ENCODE measurements around the gene SYNPR. TPM values are rescaled to one million over a fixed set of nuclear protein-coding genes. Genes with fewer than 3 reads are reported as not detected.

The SYNPR gene
- total and polyA plus RNA-seq, 5 donors from 2014 or later: not detected

GRCh38 chr3:63338351-63338750, 60.2 kb downstream of the SYNPR start:
- peaks cover 0 to 2% (median 0%) of the 10 kb centered on the region in 7 donors for H3K9me3 Mint-ChIP-seq
- Histone ChIP-seq H3K27ac (ENCODE audit: insufficient read depth, low read length, poor library complexity, severe bottlenecking) (no peak overlapping the region), H3K4me1 (ENCODE audit: control insufficient read depth, insufficient read depth, low read length, poor library complexity, severe bottlenecking) (no peaks in the 10 kb centered on the region), H3K27me3 (ENCODE audit: control insufficient read depth, insufficient read depth, low read length) (peaks cover 2% of the 10 kb centered on the region), H3K9me3 (ENCODE audit: control insufficient read depth in 2 of 2, low read length in 2 of 2) (no peaks in the 10 kb centered on the region), H3K36me3 (ENCODE audit: control insufficient read depth, insufficient read depth, low read length) (no peaks in the 10 kb centered on the region), H3K4me3 (ENCODE audit: low read depth, low read length) (no peak overlapping the region)
- no peaks in the 10 kb centered on the region for H3K36me3 Mint-ChIP-seq
- no peaks in the 10 kb centered on the region for H3K4me1 Mint-ChIP-seq
- ATAC-seq (ENCODE audit: low read depth in 2 of 2) (no peak), DNase-seq (no peak)
- H3K27me3 Mint-ChIP-seq: peaks cover 5% of the 10 kb centered on the region
- H3K27ac Mint-ChIP-seq: no peak overlapping the region
- no peak overlapping the region for H3K4me3 Mint-ChIP-seq

GRCh38 chr3:63343674-63344073, 65.6 kb downstream of the SYNPR start:
- Mint-ChIP-seq H3K4me1 (no peaks in the 10 kb centered on the region), H3K27ac (no peak overlapping the region), H3K9me3 (peaks cover 0 to 2% (median 0%) of the 10 kb centered on the region in 7 donors), H3K27me3 (no peaks in the 10 kb centered on the region), H3K36me3 (no peaks in the 10 kb centered on the region), H3K4me3 (no peak overlapping the region)
- Histone ChIP-seq H3K27me3 (ENCODE audit: control insufficient read depth, insufficient read depth, low read length) (peaks cover 2% of the 10 kb centered on the region), H3K4me3 (ENCODE audit: low read depth, low read length) (no peak overlapping the region), H3K4me1 (ENCODE audit: control insufficient read depth, insufficient read depth, low read length, poor library complexity, severe bottlenecking) (no peaks in the 10 kb centered on the region), H3K36me3 (ENCODE audit: control insufficient read depth, insufficient read depth, low read length) (no peaks in the 10 kb centered on the region), H3K9me3 (ENCODE audit: control insufficient read depth in 2 of 2, low read length in 2 of 2) (no peaks in the 10 kb centered on the region), H3K27ac (ENCODE audit: insufficient read depth, low read length, poor library complexity, severe bottlenecking) (no peak overlapping the region)
- DNase-seq: no peak
- ATAC-seq (ENCODE audit: low read depth in 2 of 2): peak in 1 of 2 donors; percentile 43

- no peaks in the 10 kb centered on the region for H3K27me3 Mint-ChIP-seq
Measured at GRCh38 chr3:63344661-63345060, 66.6 kb downstream of the SYNPR start.

GRCh38 chr3:63349583-63350573, 71.8 kb downstream of the SYNPR start:
- Histone ChIP-seq H3K4me1 (ENCODE audit: control insufficient read depth, insufficient read depth, low read length, poor library complexity, severe bottlenecking) (no peaks in the 10 kb centered on the region), H3K9me3 (ENCODE audit: control insufficient read depth in 2 of 2, low read length in 2 of 2) (no peaks in the 10 kb centered on the region), H3K27ac (ENCODE audit: insufficient read depth, low read length, poor library complexity, severe bottlenecking) (no peak overlapping the region), H3K27me3 (ENCODE audit: control insufficient read depth, insufficient read depth, low read length) (no peaks in the 10 kb centered on the region), H3K36me3 (ENCODE audit: control insufficient read depth, insufficient read depth, low read length) (no peaks in the 10 kb centered on the region), H3K4me3 (ENCODE audit: low read depth, low read length) (no peak overlapping the region)
- Mint-ChIP-seq H3K36me3 (no peaks in the 10 kb centered on the region), H3K4me3 (no peak overlapping the region), H3K4me1 (no peaks in the 10 kb centered on the region), H3K27ac (no peak overlapping the region), H3K9me3 (no peaks in the 10 kb centered on the region), H3K27me3 (no peaks in the 10 kb centered on the region)
- DNase-seq: peak in 1 of 3 donors; percentile 52
- no peak for ATAC-seq (ENCODE audit: low read depth in 2 of 2)

More at GRCh38 chr3:63344661-63345060, 66.6 kb downstream of the SYNPR start:
- no peaks in the 10 kb centered on the region for H3K4me1 ChIP-seq (ENCODE audit: control insufficient read depth, insufficient read depth, low read length, poor library complexity, severe bottlenecking)
- Mint-ChIP-seq H3K27ac (no peak overlapping the region), H3K36me3 (no peaks in the 10 kb centered on the region), H3K4me3 (no peak overlapping the region), H3K4me1 (no peaks in the 10 kb centered on the region), H3K9me3 (peaks cover 0 to 2% (median 0%) of the 10 kb centered on the region in 7 donors)
- H3K9me3 ChIP-seq (ENCODE audit: control insufficient read depth in 2 of 2, low read length in 2 of 2): no peaks in the 10 kb centered on the region
- peaks cover 2% of the 10 kb centered on the region for H3K27me3 ChIP-seq (ENCODE audit: control insufficient read depth, insufficient read depth, low read length)
- H3K27ac ChIP-seq (ENCODE audit: insufficient read depth, low read length, poor library complexity, severe bottlenecking): no peak overlapping the region
- no peak for ATAC-seq (ENCODE audit: low read depth in 2 of 2)
- no peak overlapping the region for H3K4me3 ChIP-seq (ENCODE audit: low read depth, low read length)
- no peak for DNase-seq
- H3K36me3 ChIP-seq (ENCODE audit: control insufficient read depth, insufficient read depth, low read length): no peaks in the 10 kb centered on the region

GRCh38 chr3:63351159-63352007, 73.3 kb downstream of the SYNPR start:
- H3K36me3 Mint-ChIP-seq: peaks cover 3% of the 10 kb centered on the region
- peak overlapping the region in 1 of 3 donors; percentile 16 for H3K27ac Mint-ChIP-seq
- ATAC-seq (ENCODE audit: low read depth in 2 of 2) (no peak), DNase-seq (peak in 1 of 3 donors; percentile 42)
- no peaks in the 10 kb centered on the region for H3K27me3 Mint-ChIP-seq
- Histone ChIP-seq H3K9me3 (ENCODE audit: control insufficient read depth in 2 of 2, low read length in 2 of 2) (no peaks in the 10 kb centered on the region), H3K27me3 (ENCODE audit: control insufficient read depth, insufficient read depth, low read length) (no peaks in the 10 kb centered on the region), H3K4me1 (ENCODE audit: control insufficient read depth, insufficient read depth, low read length, poor library complexity, severe bottlenecking) (no peaks in the 10 kb centered on the region), H3K27ac (ENCODE audit: insufficient read depth, low read length, poor library complexity, severe bottlenecking) (no peak overlapping the region), H3K36me3 (ENCODE audit: control insufficient read depth, insufficient read depth, low read length) (no peaks in the 10 kb centered on the region), H3K4me3 (ENCODE audit: low read depth, low read length) (no peak overlapping the region)
- no peak overlapping the region for H3K4me3 Mint-ChIP-seq
- no peaks in the 10 kb centered on the region for H3K4me1 Mint-ChIP-seq
- H3K9me3 Mint-ChIP-seq: peaks cover 0 to under 1% (median 0%) of the 10 kb centered on the region in 7 donors

GRCh38 chr3:63352008-63352279, 73.8 kb downstream of the SYNPR start:
- no peaks in the 10 kb centered on the region for H3K27me3 Mint-ChIP-seq
- no peak for DNase-seq
- peaks cover 0 to 2% (median 0%) of the 10 kb centered on the region in 7 donors for H3K9me3 Mint-ChIP-seq
- no peaks in the 10 kb centered on the region for H3K27me3 ChIP-seq (ENCODE audit: control insufficient read depth, insufficient read depth, low read length)
- H3K27ac Mint-ChIP-seq: peak overlapping the region in 1 of 3 donors; percentile 16
- H3K4me3 Mint-ChIP-seq: no peak overlapping the region
- H3K9me3 ChIP-seq (ENCODE audit: control insufficient read depth in 2 of 2, low read length in 2 of 2): no peaks in the 10 kb centered on the region
- H3K27ac ChIP-seq (ENCODE audit: insufficient read depth, low read length, poor library complexity, severe bottlenecking): no peak overlapping the region
- H3K36me3 Mint-ChIP-seq: peaks cover 3% of the 10 kb centered on the region
- no peaks in the 10 kb centered on the region for H3K4me1 Mint-ChIP-seq
- no peaks in the 10 kb centered on the region for H3K4me1 ChIP-seq (ENCODE audit: control insufficient read depth, insufficient read depth, low read length, poor library complexity, severe bottlenecking)
- H3K36me3 ChIP-seq (ENCODE audit: control insufficient read depth, insufficient read depth, low read length): no peaks in the 10 kb centered on the region
- H3K4me3 ChIP-seq (ENCODE audit: low read depth, low read length): no peak overlapping the region
- no peak for ATAC-seq (ENCODE audit: low read depth in 2 of 2)

- DNase-seq (no peak), ATAC-seq (ENCODE audit: low read depth in 2 of 2) (no peak)
- H3K27ac Mint-ChIP-seq: no peak overlapping the region
- Histone ChIP-seq H3K9me3 (ENCODE audit: control insufficient read depth in 2 of 2, low read length in 2 of 2) (no peaks in the 10 kb centered on the region), H3K36me3 (ENCODE audit: control insufficient read depth, insufficient read depth, low read length) (no peaks in the 10 kb centered on the region), H3K27me3 (ENCODE audit: control insufficient read depth, insufficient read depth, low read length) (no peaks in the 10 kb centered on the region), H3K4me1 (ENCODE audit: control insufficient read depth, insufficient read depth, low read length, poor library complexity, severe bottlenecking) (no peaks in the 10 kb centered on the region), H3K27ac (ENCODE audit: insufficient read depth, low read length, poor library complexity, severe bottlenecking) (no peak overlapping the region), H3K4me3 (ENCODE audit: low read depth, low read length) (no peak overlapping the region)
- H3K27me3 Mint-ChIP-seq: no peaks in the 10 kb centered on the region
- no peaks in the 10 kb centered on the region for H3K4me1 Mint-ChIP-seq
- H3K9me3 Mint-ChIP-seq: peaks cover 0 to 2% (median 0%) of the 10 kb centered on the region in 7 donors
- no peak overlapping the region for H3K4me3 Mint-ChIP-seq
- H3K36me3 Mint-ChIP-seq: peaks cover 3% of the 10 kb centered on the region
Measured at GRCh38 chr3:63353383-63353782, 75.3 kb downstream of the SYNPR start.

All from CD4-positive, CD25-positive, alpha-beta regulatory T cell (primary cell).